ENCODE results near the gene ZC3H12C. TPM values are rescaled to one million over a fixed set of nuclear protein-coding genes. Genes with fewer than 3 reads are reported as not detected.
"Not testable (repeated sequence)": the region's sequence is repeated elsewhere in the genome, so short reads cannot be mapped to it uniquely, and the experiment has no call there.

ZC3H12C gene
- total RNA-seq, 1 donor from 2014 or later: 11.8 TPM

- no peak overlapping the region for H3K4me3 Mint-ChIP-seq
- no peaks in the 10 kb centered on the region for H3K36me3 Mint-ChIP-seq
- no peak for DNase-seq (ENCODE audit: extremely low spot score, unreplicated experiment)
- H3K9me3 Mint-ChIP-seq: no peaks in the 10 kb centered on the region
- H3K27me3 Mint-ChIP-seq: no peaks in the 10 kb centered on the region
- no peak overlapping the region for H3K27ac Mint-ChIP-seq
- peaks cover 8% of the 10 kb centered on the region for H3K4me1 Mint-ChIP-seq (ENCODE audit: unreplicated experiment)
- no peak for TF ChIP-seq CTCF (conservative IDR thresholded peaks at IDR 0.05)
These were observed 94.5 kb downstream of the ZC3H12C start for GRCh38 chr11:110187731-110188130.

- Mint-ChIP-seq H3K36me3 (no peaks in the 10 kb centered on the region), H3K27me3 (no peaks in the 10 kb centered on the region), H3K9me3 (no peaks in the 10 kb centered on the region), H3K4me3 (no peak overlapping the region), H3K4me1 (ENCODE audit: unreplicated experiment) (no peaks in the 10 kb centered on the region), H3K27ac (no peak overlapping the region)
- TF ChIP-seq CTCF (conservative IDR thresholded peaks at IDR 0.05): no peak
- DNase-seq (ENCODE audit: extremely low spot score, unreplicated experiment): no peak
These were observed 97.7 kb downstream of the ZC3H12C start for GRCh38 chr11:110190885-110191284.

GRCh38 chr11:110192604-110193282 lies 99.6 kb downstream of the ZC3H12C start:
- not testable (repeated sequence) for H3K27me3 Mint-ChIP-seq, H3K9me3 Mint-ChIP-seq

GRCh38 chr11:110194211-110194766 lies 101.1 kb downstream of the ZC3H12C start:
- not testable (repeated sequence) for H3K9me3 Mint-ChIP-seq; H3K27ac Mint-ChIP-seq; H3K4me1 Mint-ChIP-seq (ENCODE audit: unreplicated experiment); DNase-seq (ENCODE audit: extremely low spot score, unreplicated experiment); H3K27me3 Mint-ChIP-seq; H3K36me3 Mint-ChIP-seq; H3K4me3 Mint-ChIP-seq

More at GRCh38 chr11:110192604-110193282, 99.6 kb downstream of the ZC3H12C start:
- not testable (repeated sequence) for H3K4me1 Mint-ChIP-seq (ENCODE audit: unreplicated experiment); H3K4me3 Mint-ChIP-seq; H3K27ac Mint-ChIP-seq; DNase-seq (ENCODE audit: extremely low spot score, unreplicated experiment); H3K36me3 Mint-ChIP-seq

GRCh38 chr11:110196241-110196754 lies 103.1 kb downstream of the ZC3H12C start:
- Mint-ChIP-seq H3K27me3 (no peaks in the 10 kb centered on the region), H3K9me3 (no peaks in the 10 kb centered on the region), H3K36me3 (no peaks in the 10 kb centered on the region), H3K4me3 (no peak overlapping the region), H3K4me1 (ENCODE audit: unreplicated experiment) (peaks cover 9% of the 10 kb centered on the region), H3K27ac (peak overlapping the region; percentile 92)
- TF ChIP-seq CTCF (conservative IDR thresholded peaks at IDR 0.05): no peak
- DNase-seq (ENCODE audit: extremely low spot score, unreplicated experiment): no peak

GRCh38 chr11:110196884-110197420 lies 103.8 kb downstream of the ZC3H12C start:
- H3K4me3 Mint-ChIP-seq: no peak overlapping the region
- no peak for TF ChIP-seq CTCF (conservative IDR thresholded peaks at IDR 0.05)
- H3K4me1 Mint-ChIP-seq (ENCODE audit: unreplicated experiment): peaks cover 12% of the 10 kb centered on the region
- no peaks in the 10 kb centered on the region for H3K36me3 Mint-ChIP-seq
- H3K27ac Mint-ChIP-seq: peak overlapping the region; percentile 92
- no peaks in the 10 kb centered on the region for H3K9me3 Mint-ChIP-seq
- no peak for DNase-seq (ENCODE audit: extremely low spot score, unreplicated experiment)
- no peaks in the 10 kb centered on the region for H3K27me3 Mint-ChIP-seq

All from type B pancreatic cell (in vitro differentiated cells).